ENCODE results near the gene MN1.
A peak's percentile ranks its signal among the peaks of the same experiment; 100 is the strongest.

MN1 gene

GRCh38 chr22:27808451-27809225, 7.1 kb upstream of the MN1 start:
- Histone ChIP-seq H3K27ac (ENCODE audit: low read depth, low read length) (no peak overlapping the region), H3K9ac (ENCODE audit: low read length) (no peak overlapping the region), H3K9me3 (ENCODE audit: control insufficient read depth, insufficient read depth, low read depth, low read length) (no peaks in the 10 kb centered on the region), H3K4me1 (ENCODE audit: control insufficient read depth, insufficient read depth, low read length) (peaks cover 34% of the 10 kb centered on the region), H3K36me3 (ENCODE audit: control insufficient read depth, insufficient read depth, low read length) (no peaks in the 10 kb centered on the region), H3K4me3 (ENCODE audit: low read depth, low read length) (no peak overlapping the region), H3K27me3 (ENCODE audit: control insufficient read depth, insufficient read depth, low read length) (peaks cover 63% of the 10 kb centered on the region)

- Histone ChIP-seq H3K36me3 (ENCODE audit: control insufficient read depth, insufficient read depth, low read length) (no peaks in the 10 kb centered on the region), H3K27ac (ENCODE audit: low read depth, low read length) (no peak overlapping the region), H3K4me3 (ENCODE audit: low read depth, low read length) (no peak overlapping the region), H3K27me3 (ENCODE audit: control insufficient read depth, insufficient read depth, low read length) (peaks cover 70% of the 10 kb centered on the region), H3K9me3 (ENCODE audit: control insufficient read depth, insufficient read depth, low read depth, low read length) (no peaks in the 10 kb centered on the region), H3K4me1 (ENCODE audit: control insufficient read depth, insufficient read depth, low read length) (peaks cover 36% of the 10 kb centered on the region), H3K9ac (ENCODE audit: low read length) (no peak overlapping the region)
Measured at GRCh38 chr22:27805841-27806240, 4.3 kb upstream of the MN1 start.

- H3K27me3 ChIP-seq (ENCODE audit: control insufficient read depth, insufficient read depth, low read length) = peaks cover 80% of the 10 kb centered on the region
- H3K4me1 ChIP-seq (ENCODE audit: control insufficient read depth, insufficient read depth, low read length) = peaks cover 35% of the 10 kb centered on the region
- peak overlapping the region; percentile 43 for H3K4me3 ChIP-seq (ENCODE audit: low read depth, low read length)
- no peak overlapping the region for H3K9ac ChIP-seq (ENCODE audit: low read length)
- no peak overlapping the region for H3K27ac ChIP-seq (ENCODE audit: low read depth, low read length)
- no peaks in the 10 kb centered on the region for H3K36me3 ChIP-seq (ENCODE audit: control insufficient read depth, insufficient read depth, low read length)
- H3K9me3 ChIP-seq (ENCODE audit: control insufficient read depth, insufficient read depth, low read depth, low read length) = no peaks in the 10 kb centered on the region
Measured at GRCh38 chr22:27804470-27805297, 3.1 kb upstream of the MN1 start.

DNA sequence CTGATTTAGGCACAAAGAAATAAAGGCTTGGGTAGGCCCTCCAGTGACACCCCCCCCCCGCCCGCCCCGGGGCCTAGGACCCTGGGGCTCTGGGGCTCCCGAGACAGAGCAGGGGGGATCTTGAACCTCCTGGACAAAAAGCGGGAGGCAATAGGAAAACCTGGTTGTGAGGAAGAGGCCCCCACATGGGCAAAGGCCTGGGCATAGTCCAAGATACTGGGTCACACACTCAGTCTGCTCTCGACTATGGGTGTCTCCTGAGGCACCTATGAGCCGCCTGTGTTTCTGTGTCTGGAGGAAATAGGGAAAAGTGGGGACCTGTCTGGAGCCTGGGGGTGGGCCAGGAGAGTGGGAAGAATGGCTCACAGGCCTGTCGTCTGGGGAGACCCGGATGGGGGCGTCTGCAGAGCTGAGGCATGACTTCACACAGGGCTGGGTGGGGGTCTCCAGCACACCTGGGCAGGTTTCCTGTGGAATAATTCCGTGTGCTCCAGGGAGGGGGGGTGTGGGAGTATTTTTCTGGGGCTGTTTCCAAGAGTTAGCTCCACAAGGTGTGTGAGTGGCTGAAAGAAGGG, 2.4 kb upstream of the MN1 start:
- Histone ChIP-seq H3K4me1 (ENCODE audit: control insufficient read depth, insufficient read depth, low read length) (peaks cover 37% of the 10 kb centered on the region), H3K27me3 (ENCODE audit: control insufficient read depth, insufficient read depth, low read length) (peaks cover 80% of the 10 kb centered on the region)

GRCh38 chr22:27802346-27803073, 954 bp upstream of the MN1 start:
- Histone ChIP-seq H3K9me3 (ENCODE audit: control insufficient read depth, insufficient read depth, low read depth, low read length) (no peaks in the 10 kb centered on the region), H3K4me3 (ENCODE audit: low read depth, low read length) (peak overlapping the region; percentile 85), H3K36me3 (ENCODE audit: control insufficient read depth, insufficient read depth, low read length) (no peaks in the 10 kb centered on the region), H3K27me3 (ENCODE audit: control insufficient read depth, insufficient read depth, low read length) (peaks cover 81% of the 10 kb centered on the region), H3K9ac (ENCODE audit: low read length) (peak overlapping the region; percentile 79), H3K27ac (ENCODE audit: low read depth, low read length) (no peak overlapping the region; the same call in 1 of the 2 replicates), H3K4me1 (ENCODE audit: control insufficient read depth, insufficient read depth, low read length) (peaks cover 44% of the 10 kb centered on the region)

More for the DNA sequence above, 2.4 kb upstream of the MN1 start:
- H3K9ac ChIP-seq (ENCODE audit: low read length) = no peak overlapping the region
- no peaks in the 10 kb centered on the region for H3K36me3 ChIP-seq (ENCODE audit: control insufficient read depth, insufficient read depth, low read length)
- no peak overlapping the region for H3K4me3 ChIP-seq (ENCODE audit: low read depth, low read length)
- H3K9me3 ChIP-seq (ENCODE audit: control insufficient read depth, insufficient read depth, low read depth, low read length) = no peaks in the 10 kb centered on the region
- H3K27ac ChIP-seq (ENCODE audit: low read depth, low read length) = no peak overlapping the region

GRCh38 chr22:27801202-27801615, 347 bp downstream of the MN1 start:
- H3K4me3 ChIP-seq (ENCODE audit: low read depth, low read length) = peak overlapping the region; percentile 85
- peaks cover 81% of the 10 kb centered on the region for H3K27me3 ChIP-seq (ENCODE audit: control insufficient read depth, insufficient read depth, low read length)
- H3K4me1 ChIP-seq (ENCODE audit: control insufficient read depth, insufficient read depth, low read length) = peaks cover 56% of the 10 kb centered on the region
- H3K9ac ChIP-seq (ENCODE audit: low read length) = peak overlapping the region; percentile 79
- H3K36me3 ChIP-seq (ENCODE audit: control insufficient read depth, insufficient read depth, low read length) = peaks cover 3% of the 10 kb centered on the region; the same call in 1 of the 2 replicates
- peak overlapping the region; percentile 53; the same call in 1 of the 2 replicates for H3K27ac ChIP-seq (ENCODE audit: low read depth, low read length)
- no peaks in the 10 kb centered on the region for H3K9me3 ChIP-seq (ENCODE audit: control insufficient read depth, insufficient read depth, low read depth, low read length)

- Histone ChIP-seq H3K36me3 (ENCODE audit: control insufficient read depth, insufficient read depth, low read length) (peaks cover 3% of the 10 kb centered on the region; the same call in 1 of the 2 replicates), H3K9ac (ENCODE audit: low read length) (peak overlapping the region; percentile 79), H3K4me3 (ENCODE audit: low read depth, low read length) (peak overlapping the region; percentile 85), H3K27ac (ENCODE audit: low read depth, low read length) (no peak overlapping the region), H3K4me1 (ENCODE audit: control insufficient read depth, insufficient read depth, low read length) (peaks cover 62% of the 10 kb centered on the region), H3K9me3 (ENCODE audit: control insufficient read depth, insufficient read depth, low read depth, low read length) (no peaks in the 10 kb centered on the region), H3K27me3 (ENCODE audit: control insufficient read depth, insufficient read depth, low read length) (peaks cover 87% of the 10 kb centered on the region)
Measured at GRCh38 chr22:27800250-27801201, 1.0 kb downstream of the MN1 start.

- H3K9ac ChIP-seq (ENCODE audit: low read length) = peak overlapping the region; percentile 79
- H3K4me3 ChIP-seq (ENCODE audit: low read depth, low read length) = peak overlapping the region; percentile 85
- H3K36me3 ChIP-seq (ENCODE audit: control insufficient read depth, insufficient read depth, low read length) = peaks cover 3% of the 10 kb centered on the region; the same call in 1 of the 2 replicates
- peaks cover 88% of the 10 kb centered on the region for H3K27me3 ChIP-seq (ENCODE audit: control insufficient read depth, insufficient read depth, low read length)
- no peaks in the 10 kb centered on the region for H3K9me3 ChIP-seq (ENCODE audit: control insufficient read depth, insufficient read depth, low read depth, low read length)
- peaks cover 67% of the 10 kb centered on the region for H3K4me1 ChIP-seq (ENCODE audit: control insufficient read depth, insufficient read depth, low read length)
- H3K27ac ChIP-seq (ENCODE audit: low read depth, low read length) = no peak overlapping the region
Measured at GRCh38 chr22:27799827-27800249, 1.7 kb downstream of the MN1 start.

DNA sequence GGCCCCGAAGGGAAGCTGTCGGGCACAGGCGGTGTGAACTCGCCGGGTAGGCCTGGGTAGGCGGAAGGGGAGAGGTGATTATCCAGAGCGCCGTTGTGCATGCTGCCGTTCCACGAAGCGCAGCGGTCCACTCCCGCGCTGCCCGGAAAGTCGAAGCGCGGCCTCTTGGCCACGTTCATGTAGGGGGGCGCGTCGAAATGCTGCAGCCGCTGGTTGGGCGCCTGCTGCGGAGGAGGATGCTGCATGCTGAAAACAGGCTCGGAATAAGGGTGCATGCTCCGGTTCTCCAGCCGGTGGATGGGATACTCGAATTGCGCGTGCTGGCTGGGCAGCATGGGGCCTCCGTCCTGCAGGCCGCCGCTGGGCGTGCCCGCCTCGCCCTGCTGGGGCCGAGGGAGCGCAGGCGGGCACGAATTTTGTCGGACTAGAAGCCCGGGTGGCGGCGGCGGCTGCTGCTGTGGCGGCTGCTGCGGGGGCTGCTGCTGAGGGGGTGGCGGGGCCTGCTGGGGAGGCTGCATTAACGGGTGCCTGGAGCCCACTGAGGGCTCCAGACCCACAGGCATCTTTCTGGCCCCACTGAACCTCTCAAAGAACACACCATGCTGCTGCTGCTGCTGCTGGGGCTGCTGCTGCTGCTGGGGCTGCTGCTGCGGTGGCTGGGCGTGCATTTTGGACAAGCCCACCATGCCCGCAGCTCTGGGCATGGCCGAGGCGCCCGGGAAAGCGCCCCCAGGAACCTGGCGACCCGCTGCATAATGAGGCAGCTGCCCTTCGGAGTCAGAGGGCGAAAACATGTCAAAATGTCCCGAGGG, 2.3 kb downstream of the MN1 start:
- H3K9ac ChIP-seq (ENCODE audit: low read length) = no peak overlapping the region
- H3K9me3 ChIP-seq (ENCODE audit: control insufficient read depth, insufficient read depth, low read depth, low read length) = no peaks in the 10 kb centered on the region
- H3K27ac ChIP-seq (ENCODE audit: low read depth, low read length) = no peak overlapping the region
- H3K4me1 ChIP-seq (ENCODE audit: control insufficient read depth, insufficient read depth, low read length) = peaks cover 68% of the 10 kb centered on the region
- H3K27me3 ChIP-seq (ENCODE audit: control insufficient read depth, insufficient read depth, low read length) = peaks cover 83% of the 10 kb centered on the region
- peaks cover 3% of the 10 kb centered on the region; the same call in 1 of the 2 replicates for H3K36me3 ChIP-seq (ENCODE audit: control insufficient read depth, insufficient read depth, low read length)
- peak overlapping the region; percentile 85 for H3K4me3 ChIP-seq (ENCODE audit: low read depth, low read length)

All from HUES6 (cell line).